Upper lobe of left lung (tissue), 6 donors: ENCODE results near the gene TIMM8B. TPM values are rescaled to one million over a fixed set of nuclear protein-coding genes. Genes with fewer than 3 reads are reported as not detected.

Source experiments
- ATAC-seq, 2 donors: fragments of 200-7000 bp; cut with Tn5 transposase; one replicate each; pipeline ENCODE4 v1.9.1; 2022; ENCODE audit warnings: mild to moderate bottlenecking in 2 of 2, moderate library complexity in 2 of 2; ENCODE audit not compliant: low FRiP score in 2 of 2
- DNase-seq, 2 donors: peaks; one replicate each; pipeline ENCODE4 v3.0.0-alpha.2; 2019 to 2020
- H3K27ac ChIP-seq, 4 donors: fragments of 200-600 bp; sonication (generic); one replicate each; pipeline ENCODE4 v1.5.1; 2016 to 2019
- H3K27me3 ChIP-seq, 4 donors: fragments of 200-600 bp; sonication (generic); one replicate each; pipeline ENCODE4 v1.5.1; 2017 to 2019
- H3K36me3 ChIP-seq, 4 donors: fragments of 200-600 bp; sonication (generic); one replicate each; pipeline ENCODE4 v1.5.1; 2016 to 2019
- H3K4me1 ChIP-seq, 4 donors: fragments of 200-600 bp; sonication (generic); one replicate each; pipeline ENCODE4 v1.5.1; 2018 to 2019
- H3K4me3 ChIP-seq, 4 donors: fragments of 200-600 bp; sonication (generic); one replicate each; pipeline ENCODE4 v1.5.1; 2017 to 2019; ENCODE audit warnings: mild to moderate bottlenecking in 2 of 4, moderate library complexity in 1 of 4
- H3K9me3 ChIP-seq, 4 donors: fragments of 200-600 bp; sonication (generic); one replicate each; pipeline ENCODE4 v1.5.1; 2018 to 2019
- CTCF ChIP-seq, 6 experiments: fragments of 450-650 bp in 4 of 6; fragments of 200-600 bp in 2 of 6; sonication (generic) in 2 of 6; IDR thresholded peaks; one replicate each; pipeline ENCODE4 v1.5.1; 2016 to 2019; ENCODE audit warnings: antibody characterized with exemption in 6 of 6
- EP300 ChIP-seq, 4 donors: sonication (generic); formaldehyde crosslinking; IDR thresholded peaks; one replicate each; pipeline ENCODE4 v1.5.1; 2017; ENCODE audit warnings: antibody characterized with exemption in 4 of 4, control low read depth in 2 of 4
- POLR2A ChIP-seq, 4 donors: fragments of 450-650 bp; IDR thresholded peaks; one replicate each; pipeline ENCODE4 v1.5.1; 2016 to 2017; ENCODE audit warnings: antibody characterized with exemption in 4 of 4, mild to moderate bottlenecking in 2 of 4
- POLR2AphosphoS5 ChIP-seq, 2 donors: sonication (generic); formaldehyde crosslinking; IDR thresholded peaks; one replicate each; pipeline ENCODE4 v1.5.1; 2017; ENCODE audit warnings: antibody characterized with exemption in 2 of 2
- WGBS, 2 donors: methylation state at CpG; one replicate each; pipeline ENCODE4 v1.1.5; 2017 to 2018; 5-methylcytosine and 5-hydroxymethylcytosine counted together
- total RNA-seq, 6 donors: library from RNA; depleted of rRNA in 4 of 6; stranded (reverse); fragments of >200 nt in 4 of 6; gene quantifications; one replicate each; pipeline versions ENCODE4 v1.1.0 to v1.2.1, GENCODE V29; 2016 to 2021
- donor health status: DM: no; HTN: no; CAD: no; lungs with moderate emphysema.
- donor health status: DM: no; HTN: yes; CAD: no; lungs with severe emphysema.

Gene TIMM8B
- total RNA-seq, 6 donors from 2014 or later, result 10.8 to 50.7 (median 31.3) TPM

GRCh38 chr11:112118176-112118575 is 31.6 kb upstream of the TIMM8B start:
- WGBS, 2 donors, result 80 to 91% methylated on average over 2 of the region's 2 CpGs
- Histone ChIP-seq H3K27me3 (no peaks in the 10 kb centered on the region), H3K4me1 (peaks cover 0 to 3% (median 0%) of the 10 kb centered on the region in 4 donors), H3K36me3 (no peaks in the 10 kb centered on the region), H3K4me3 (no peak overlapping the region), H3K9me3 (no peaks in the 10 kb centered on the region), H3K27ac (no peak overlapping the region)
- no peak for DNase-seq
- TF ChIP-seq CTCF (IDR thresholded peaks at IDR 0.05) (no peak), POLR2AphosphoS5 (IDR thresholded peaks at IDR 0.05) (no peak), EP300 (IDR thresholded peaks at IDR 0.05) (no peak), POLR2A (IDR thresholded peaks at IDR 0.05) (no peak)
- ATAC-seq, result no peak

GRCh38 chr11:112115386-112115785 is 28.8 kb upstream of the TIMM8B start:
- WGBS, 2 donors, result 76 to 82% methylated on average over 5 of the region's 5 CpGs
- Histone ChIP-seq H3K9me3 (no peaks in the 10 kb centered on the region), H3K4me1 (peaks cover 0 to 3% (median 0%) of the 10 kb centered on the region in 4 donors), H3K27me3 (no peaks in the 10 kb centered on the region), H3K36me3 (no peaks in the 10 kb centered on the region), H3K27ac (no peak overlapping the region), H3K4me3 (no peak overlapping the region)
- no peak for ATAC-seq
- TF ChIP-seq POLR2A (IDR thresholded peaks at IDR 0.05), result no peak
- TF ChIP-seq CTCF (IDR thresholded peaks at IDR 0.05), result no peak
- TF ChIP-seq EP300 (IDR thresholded peaks at IDR 0.05), result no peak
- TF ChIP-seq POLR2AphosphoS5 (IDR thresholded peaks at IDR 0.05), result no peak
- DNase-seq, result no peak

GRCh38 chr11:112114460-112114859 is 27.9 kb upstream of the TIMM8B start:
- H3K4me3 ChIP-seq, result no peak overlapping the region
- DNase-seq (no peak), ATAC-seq (no peak)
- no peaks in the 10 kb centered on the region for H3K9me3 ChIP-seq
- H3K4me1 ChIP-seq, result peaks cover 0 to 3% (median 0%) of the 10 kb centered on the region in 4 donors
- H3K27me3 ChIP-seq, result no peaks in the 10 kb centered on the region
- TF ChIP-seq POLR2AphosphoS5 (IDR thresholded peaks at IDR 0.05) (no peak), CTCF (IDR thresholded peaks at IDR 0.05) (no peak), EP300 (IDR thresholded peaks at IDR 0.05) (no peak), POLR2A (IDR thresholded peaks at IDR 0.05) (no peak)
- no peaks in the 10 kb centered on the region for H3K36me3 ChIP-seq
- no peak overlapping the region for H3K27ac ChIP-seq
- WGBS, 2 donors, result 88 to 95% methylated on average over 2 of the region's 2 CpGs

- DNase-seq, result no peak
- H3K4me1 ChIP-seq, result peaks cover 0 to 3% (median 0%) of the 10 kb centered on the region in 4 donors
- no peak overlapping the region for H3K27ac ChIP-seq
- no peaks in the 10 kb centered on the region for H3K36me3 ChIP-seq
- peak in 1 of 2 donors; percentile 86 for ATAC-seq
- H3K27me3 ChIP-seq, result no peaks in the 10 kb centered on the region
- 54 to 60% methylated on average over 5 to 6 of the region's 6 CpGs for WGBS, 2 donors
- no peak overlapping the region for H3K4me3 ChIP-seq
- H3K9me3 ChIP-seq, result no peaks in the 10 kb centered on the region
- TF ChIP-seq POLR2A (IDR thresholded peaks at IDR 0.05) (no peak), POLR2AphosphoS5 (IDR thresholded peaks at IDR 0.05) (no peak), EP300 (IDR thresholded peaks at IDR 0.05) (no peak), CTCF (IDR thresholded peaks at IDR 0.05) (peak; percentile 15 to 78 (median 48))
These were observed 27.2 kb upstream of the TIMM8B start for GRCh38 chr11:112113539-112114457.
